Activated CD4-positive, alpha-beta T cell treated with anti-CD3 and anti-CD28 coated beads for 48 hours (primary cell): ENCODE data around the gene HEATR9.

ENCODE experiments used
- DNase-seq: peaks from one replicate; pipeline ENCODE4 v3.0.0-alpha.2; 2020

The HEATR9 gene

DNA sequence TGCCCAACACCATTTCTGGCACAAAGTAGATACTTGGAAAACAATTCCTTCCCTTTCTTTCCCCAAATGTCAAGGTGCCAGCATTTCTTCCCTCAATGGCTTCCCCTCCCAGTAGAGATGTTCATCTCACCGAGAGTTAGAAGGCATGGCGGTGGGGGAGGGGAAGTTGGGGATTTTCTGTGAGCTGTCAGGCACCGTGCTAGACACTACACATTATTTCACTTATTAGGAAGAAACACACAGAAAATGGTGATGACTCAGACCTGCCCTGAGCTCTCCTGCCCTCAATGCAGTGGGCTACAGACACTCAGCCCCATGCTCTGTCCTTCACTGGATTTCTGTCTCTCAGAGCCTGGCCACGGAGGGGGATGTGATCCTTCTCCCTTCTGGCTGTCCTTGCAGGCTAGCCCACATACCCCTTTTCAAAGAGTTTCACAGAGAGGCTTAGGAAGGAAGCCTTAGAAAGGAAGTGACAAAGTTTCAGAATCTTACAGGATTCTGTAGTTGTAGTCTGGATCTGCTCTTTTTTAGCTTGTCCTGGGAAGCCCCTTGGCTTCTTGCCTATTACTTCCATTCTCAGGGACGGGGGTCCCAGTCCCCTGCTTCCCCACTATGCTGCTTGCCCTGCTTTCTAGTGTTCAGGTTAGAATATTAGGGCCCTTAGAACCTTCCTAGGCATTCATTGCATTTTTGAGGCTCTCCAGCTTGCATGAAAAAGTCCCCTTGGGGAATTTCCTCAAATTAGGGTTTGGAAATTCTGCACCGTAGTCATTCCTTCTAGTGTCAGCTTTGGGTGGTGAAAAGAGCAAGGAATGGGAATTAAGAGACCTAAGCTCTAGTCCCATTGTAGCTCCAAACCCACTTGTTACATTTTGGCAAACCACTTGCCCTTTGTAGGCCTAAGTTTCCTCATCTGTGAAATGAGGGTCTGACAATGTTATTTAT is 23.7 kb upstream of the HEATR9 start:
- peak; percentile 70 for DNase-seq

DNA sequence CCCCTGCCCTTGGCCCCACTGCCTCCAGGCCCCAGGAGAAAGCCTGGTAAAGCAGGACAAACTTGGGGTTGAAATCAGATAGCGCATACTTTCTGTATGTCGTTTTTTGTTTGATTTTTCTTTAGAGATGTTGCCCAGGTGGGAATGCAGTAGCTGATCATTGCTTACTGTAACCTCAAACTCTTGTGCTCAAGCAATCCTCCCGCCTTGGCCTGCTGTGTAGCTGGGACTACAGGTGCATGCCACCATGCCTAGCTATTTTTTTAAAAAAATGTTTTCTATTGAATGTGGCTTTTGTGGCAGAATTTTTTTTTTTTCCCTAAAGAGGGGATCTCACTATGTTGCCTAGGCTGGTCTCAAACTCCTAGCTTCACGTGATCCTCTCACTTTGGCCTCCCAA is 22.6 kb upstream of the HEATR9 start:
- DNase-seq, result no peak

DNA sequence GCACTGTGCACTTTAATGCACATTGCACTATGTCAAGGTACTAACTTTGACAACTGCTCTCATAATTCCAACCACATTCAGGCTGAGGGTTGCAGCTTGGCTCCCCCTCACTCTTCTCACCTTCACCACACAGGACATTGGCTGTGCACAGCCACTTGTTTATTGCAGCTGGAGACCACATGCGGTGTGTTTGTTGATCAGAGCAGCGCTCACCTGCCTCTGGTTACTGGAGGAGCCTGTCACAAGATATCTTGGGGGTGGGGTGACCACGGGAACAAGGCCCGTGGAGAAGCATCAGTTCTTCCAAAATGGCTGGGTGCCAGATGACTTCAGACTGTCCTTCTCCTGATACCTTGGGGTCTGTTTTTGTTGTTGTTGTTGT is 22.1 kb upstream of the HEATR9 start:
- DNase-seq, result peak; percentile 16

DNA sequence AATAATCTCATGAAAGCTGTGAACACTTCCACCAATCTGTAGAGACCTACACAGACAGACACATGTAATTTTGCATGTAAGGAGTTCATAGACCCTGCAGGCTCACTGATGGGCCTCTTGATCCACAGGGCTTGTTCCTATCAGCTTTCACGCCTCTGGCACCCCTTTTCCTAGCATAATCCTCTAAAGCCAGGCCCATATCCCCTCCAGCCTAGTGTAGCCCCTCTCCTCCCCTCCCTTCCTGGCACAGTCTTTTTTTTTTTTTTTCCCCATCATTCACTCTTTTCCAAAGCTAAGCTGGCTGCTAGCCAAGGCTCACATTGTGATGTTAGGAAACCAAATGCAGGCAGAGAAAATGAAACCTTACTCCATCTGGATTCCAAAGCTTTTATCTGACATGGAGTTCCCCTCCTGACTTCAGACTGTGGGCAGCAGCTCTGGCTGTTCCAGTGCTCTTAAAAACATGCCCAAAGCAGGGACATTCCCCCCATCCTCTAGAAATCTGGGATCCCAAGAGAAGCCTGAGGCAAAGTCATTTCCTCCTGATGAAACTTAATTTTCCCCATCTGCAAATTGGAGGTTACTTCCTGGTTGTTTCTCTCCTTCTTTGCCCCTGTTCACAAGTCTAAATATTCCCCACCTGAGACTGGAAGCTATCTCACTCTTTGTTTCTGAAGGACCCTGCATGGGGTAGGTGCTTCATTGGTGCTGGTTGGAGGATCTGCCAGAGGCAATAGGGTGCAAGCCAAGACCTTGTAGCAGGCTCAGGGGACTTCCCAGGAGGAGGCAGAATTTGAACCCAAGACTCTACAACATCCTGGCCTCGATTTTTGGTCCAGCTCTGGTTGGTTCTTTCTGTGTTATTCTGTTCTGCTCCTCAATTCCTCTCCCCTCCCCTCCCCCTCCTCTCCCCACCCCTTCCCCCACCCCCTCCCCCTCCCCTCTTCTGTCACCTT is 21.4 kb upstream of the HEATR9 start:
- DNase-seq, result no peak

DNA sequence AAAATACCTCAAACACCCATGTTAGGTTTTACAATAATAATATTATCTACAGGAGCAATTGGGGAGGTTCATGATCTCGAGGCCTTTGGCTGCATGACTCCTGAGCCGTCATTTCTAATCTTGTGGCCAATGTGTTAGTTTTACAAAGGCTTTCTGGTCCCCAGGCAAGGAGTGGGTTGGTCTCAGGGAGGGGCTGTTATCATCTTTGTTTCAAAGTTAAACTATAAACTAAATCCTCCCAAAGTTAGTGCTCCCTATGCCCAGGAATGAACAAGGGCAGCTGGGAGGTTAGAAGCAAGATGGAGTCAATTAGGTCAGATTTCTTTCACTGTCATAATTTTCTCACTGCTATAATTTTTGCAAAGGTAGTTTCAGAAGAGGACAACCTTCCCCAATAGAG is 20.6 kb upstream of the HEATR9 start:
- peak; percentile 17 for DNase-seq

DNA sequence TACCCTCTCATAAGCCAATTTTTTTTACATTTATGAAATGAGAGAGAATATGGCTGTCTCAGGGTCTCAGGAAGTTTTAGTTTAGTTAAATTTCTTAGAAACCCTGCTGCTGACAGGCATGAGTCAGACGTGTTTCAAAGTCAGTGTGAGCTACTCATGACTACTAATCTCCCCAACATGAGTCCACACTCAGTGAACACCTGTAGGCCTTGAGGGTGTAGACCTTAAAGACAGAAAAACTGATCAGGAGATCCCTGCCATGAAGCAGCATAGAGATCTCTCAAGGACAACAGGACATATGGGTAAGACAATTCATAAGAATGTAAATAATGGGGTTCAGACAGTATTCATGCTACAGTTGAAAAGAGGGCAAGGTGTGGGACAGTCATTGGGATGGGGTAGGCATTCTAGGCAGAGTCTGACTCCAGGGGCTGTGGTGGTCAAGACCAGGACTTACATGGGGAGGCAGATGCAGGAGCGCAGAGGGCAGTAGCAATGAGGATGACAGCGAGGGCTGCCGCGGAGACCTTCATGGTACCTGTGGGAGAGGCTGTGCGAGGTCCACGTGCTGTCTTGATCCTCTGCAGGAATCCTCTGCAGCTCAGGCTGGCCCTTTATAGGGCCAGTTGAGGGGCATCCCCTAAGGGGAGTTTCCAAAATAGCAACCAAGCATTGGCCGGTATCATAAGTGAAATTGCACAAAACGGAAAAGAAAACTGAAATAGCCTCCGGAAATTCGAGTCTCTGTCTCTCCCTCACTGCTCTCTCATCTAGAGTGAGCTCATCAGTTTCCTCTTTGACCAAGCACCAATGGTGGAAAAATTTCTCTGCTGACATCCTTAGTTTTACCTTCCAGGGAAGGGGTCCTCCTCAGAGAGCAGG is 11.3 kb upstream of the HEATR9 start, which contains the start of gene CCL5:
Gene CCL5 (minus strand): TSS at position 588 of the 882 bp plus-strand sequence.
- DNase-seq, result peak; percentile 43

DNA sequence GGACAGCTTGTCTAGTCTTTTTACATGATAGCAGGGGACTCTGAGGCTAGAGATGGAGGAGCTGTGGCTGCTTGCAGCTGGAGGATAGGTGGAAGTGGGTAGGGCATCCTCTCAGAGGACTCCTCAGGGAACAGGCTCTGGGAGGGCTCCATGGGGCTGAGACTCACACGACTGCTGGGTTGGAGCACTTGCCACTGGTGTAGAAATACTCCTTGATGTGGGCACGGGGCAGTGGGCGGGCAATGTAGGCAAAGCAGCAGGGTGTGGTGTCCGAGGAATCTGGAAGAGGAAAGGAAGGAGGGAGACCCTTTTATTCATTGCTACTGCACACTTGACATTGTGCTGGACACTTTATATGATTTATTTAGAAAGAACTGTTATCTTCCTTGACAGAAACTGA is 9.7 kb upstream of the HEATR9 start:
- no peak for DNase-seq

DNA sequence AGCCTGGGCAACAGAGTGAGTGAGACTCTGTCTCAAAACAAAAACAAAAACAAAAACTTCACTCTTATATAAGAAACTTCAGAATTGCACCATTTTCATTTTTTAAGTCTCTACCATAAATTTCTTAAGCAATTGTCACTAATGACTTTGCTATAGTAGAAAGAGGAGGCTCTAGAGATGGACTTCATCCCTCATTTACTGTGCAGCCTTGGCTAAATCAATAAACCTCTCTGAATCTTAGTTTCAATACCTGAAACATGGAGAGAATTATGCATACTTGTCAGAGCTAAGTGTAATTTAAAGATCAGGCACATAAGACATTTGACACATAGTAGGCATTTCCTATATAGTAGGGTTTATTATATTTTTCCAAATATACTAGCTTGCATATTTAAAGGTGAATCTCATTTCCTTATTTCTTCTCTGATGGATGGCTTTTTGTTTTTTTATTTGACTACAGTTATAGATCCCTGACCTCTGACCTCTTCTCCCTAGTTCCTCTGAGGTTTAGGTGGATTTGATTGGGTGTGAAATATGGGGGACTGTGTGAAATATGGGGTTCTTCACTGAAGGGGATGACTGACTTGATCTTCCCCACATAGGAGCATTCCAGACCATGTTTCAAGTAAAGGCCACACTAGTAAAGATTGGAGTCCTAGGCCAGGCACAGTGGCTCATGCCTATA is 8.8 kb upstream of the HEATR9 start:
- no peak for DNase-seq

DNA sequence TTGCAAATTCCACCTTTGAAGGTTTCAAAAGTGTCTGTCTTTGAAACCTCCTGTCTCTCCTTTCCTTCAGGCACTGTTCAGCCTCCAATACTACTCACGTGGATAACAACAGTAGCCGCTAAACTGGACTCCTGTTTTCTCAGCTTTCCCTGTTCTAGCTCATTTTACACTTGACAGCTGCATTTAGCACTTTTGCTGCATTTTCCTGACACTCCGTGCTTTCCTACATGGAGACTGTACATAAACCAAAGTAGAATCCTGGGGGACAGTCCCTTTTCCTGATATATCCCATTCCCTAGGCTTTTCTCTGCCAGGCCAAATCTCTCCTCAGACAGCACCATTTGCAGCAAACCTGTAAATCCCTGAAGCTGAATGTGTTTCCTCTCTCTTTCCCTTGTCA is 7.8 kb upstream of the HEATR9 start:
- no peak for DNase-seq

DNA sequence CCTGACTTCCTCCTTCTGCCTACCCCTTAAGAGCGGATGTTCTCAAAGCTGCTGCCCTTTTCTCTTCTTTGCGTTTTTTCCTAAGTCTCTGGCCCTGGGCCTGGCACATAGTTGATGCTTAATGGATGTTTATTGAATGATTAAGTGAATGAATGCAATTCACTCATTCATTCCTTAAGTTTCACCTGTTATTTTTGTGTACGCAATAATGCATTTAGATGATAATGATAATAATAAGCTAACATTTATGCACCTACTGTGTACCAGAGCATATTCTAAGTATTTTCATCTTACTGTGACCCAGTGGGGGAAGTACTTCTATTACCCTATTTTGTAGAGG is 7.1 kb upstream of the HEATR9 start:
- DNase-seq, result no peak

DNA sequence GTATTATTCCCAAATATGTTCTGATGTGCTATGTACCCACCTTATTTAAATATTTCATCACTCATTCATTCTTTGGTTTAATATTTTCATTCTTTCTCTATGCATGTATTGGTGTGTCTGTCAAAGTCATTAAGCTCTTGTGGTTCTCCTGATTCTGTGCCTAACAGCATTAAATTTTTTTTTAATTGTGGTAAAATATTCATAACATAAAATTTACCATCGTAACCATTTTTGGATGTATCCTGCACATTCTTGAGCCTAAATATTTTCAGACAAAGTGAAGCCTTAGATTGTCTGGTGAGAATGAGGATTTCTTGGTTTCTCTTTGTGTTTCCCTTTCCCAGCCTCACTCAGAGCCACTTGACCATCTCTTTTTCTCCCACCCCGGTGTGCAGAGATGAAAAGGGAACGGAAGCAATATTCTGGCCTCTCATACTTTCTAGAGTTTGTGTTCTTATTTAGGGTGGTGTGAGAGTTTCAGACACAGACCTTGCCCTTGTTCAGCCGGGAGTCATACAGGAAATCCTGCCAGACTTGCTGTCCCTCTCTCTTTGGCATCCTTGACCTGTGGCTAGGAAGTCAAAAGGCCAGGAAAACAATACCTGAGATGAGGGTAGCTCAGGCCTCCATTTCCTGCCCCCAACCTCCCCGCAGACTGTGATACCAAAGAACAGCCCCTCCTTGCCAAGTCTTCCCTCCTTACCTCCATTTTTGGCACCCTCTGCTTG is 6.5 kb upstream of the HEATR9 start:
- no peak for DNase-seq

DNA sequence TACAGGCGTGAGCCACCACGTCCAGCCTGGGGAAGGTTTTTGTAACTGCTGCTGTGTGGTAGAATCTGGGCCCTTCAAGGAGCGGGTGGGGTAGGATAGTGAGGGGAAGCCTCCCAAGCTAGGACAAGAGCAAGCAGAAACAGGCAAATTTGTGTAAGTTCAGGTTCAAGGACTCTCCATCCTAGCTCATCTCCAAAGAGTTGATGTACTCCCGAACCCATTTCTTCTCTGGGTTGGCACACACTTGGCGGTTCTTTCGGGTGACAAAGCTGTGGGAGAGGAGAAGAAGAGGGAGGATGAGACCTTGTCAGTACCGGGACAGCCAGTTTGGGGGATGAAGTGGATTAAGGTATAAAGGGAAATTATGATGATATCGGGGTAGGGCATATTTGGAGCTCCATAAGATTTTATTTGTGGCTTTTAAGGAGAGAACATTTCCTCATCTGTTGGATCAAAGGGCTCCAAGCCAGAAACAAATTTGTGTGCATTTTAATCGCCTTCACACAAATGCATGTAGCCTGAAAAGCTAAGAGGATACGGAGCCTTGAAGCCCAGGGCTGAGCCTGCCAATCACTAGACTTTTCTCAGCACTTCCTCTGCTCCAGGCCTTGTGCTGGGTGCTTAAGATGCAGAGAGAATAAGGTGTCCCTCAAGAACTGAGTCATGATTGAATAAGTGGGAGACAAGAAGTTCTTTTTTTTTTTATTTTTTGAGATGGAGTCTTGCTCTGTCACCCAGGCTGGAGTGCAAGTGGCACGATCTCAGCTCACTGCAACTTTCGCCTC is 3.7 kb upstream of the HEATR9 start:
- DNase-seq, result no peak

DNA sequence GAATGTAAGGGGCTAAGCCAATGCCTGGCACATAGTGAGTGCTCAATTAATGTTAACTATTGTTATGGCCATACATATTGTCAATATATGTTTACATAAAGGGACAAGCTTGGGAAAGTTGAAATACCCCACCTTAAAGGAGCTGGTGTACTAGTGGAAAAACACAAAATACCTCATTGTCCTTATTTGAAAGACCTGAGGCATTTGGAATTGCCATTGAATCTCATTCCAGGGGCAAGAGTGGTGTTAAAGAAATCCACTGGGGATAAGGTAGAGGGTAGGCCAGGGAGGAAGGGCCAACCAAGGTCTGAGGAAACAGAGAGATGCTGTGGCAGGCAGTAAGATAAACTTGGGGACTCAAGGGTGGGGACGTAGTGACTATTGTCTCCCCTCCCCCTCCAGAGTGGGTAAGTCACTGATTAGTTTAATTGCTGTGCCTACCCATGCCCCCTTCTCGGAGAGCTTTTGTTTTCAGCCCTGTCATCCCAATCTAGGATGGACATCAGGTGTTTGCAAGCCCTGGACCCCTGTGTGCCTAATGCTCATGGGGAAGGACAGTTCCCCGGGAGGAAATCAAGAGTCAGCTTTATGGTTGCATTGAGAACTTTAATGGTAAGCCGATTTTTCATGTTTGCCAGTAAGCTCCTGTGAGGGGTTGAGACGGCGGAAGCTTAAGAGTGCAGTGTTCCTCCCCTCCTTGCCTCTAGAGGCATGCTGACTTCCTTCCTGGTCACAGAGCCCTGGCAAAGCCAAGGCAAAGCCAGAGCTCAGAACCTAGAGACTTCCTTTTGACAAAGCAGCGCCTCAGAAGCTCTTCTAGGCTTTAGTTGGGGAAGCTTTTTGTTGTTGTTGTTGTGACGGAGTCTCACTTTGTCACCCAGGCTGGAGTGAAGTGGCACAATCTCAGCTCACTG is 2.5 kb upstream of the HEATR9 start:
- peak; percentile 40 for DNase-seq

DNA sequence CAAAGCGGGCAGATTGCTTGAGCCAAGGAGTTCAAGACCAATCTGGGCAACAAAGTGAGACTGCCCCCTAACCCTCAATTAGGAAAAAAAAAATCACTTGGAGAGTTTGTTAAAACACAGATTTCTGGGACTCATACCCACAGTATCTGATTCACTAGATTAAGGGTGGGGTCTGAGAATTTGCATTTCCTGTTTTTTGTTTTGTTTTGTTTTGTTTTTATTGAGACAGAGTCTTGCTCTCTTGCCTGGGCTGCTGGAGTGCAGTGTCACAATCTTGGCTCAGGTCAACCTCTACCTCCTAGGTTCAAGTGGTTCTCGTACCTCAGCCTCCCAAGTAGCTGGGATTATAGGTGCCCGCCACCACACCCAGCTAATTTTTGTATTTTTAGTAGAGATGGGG is 1.1 kb downstream of the HEATR9 start:
- DNase-seq, result no peak

DNA sequence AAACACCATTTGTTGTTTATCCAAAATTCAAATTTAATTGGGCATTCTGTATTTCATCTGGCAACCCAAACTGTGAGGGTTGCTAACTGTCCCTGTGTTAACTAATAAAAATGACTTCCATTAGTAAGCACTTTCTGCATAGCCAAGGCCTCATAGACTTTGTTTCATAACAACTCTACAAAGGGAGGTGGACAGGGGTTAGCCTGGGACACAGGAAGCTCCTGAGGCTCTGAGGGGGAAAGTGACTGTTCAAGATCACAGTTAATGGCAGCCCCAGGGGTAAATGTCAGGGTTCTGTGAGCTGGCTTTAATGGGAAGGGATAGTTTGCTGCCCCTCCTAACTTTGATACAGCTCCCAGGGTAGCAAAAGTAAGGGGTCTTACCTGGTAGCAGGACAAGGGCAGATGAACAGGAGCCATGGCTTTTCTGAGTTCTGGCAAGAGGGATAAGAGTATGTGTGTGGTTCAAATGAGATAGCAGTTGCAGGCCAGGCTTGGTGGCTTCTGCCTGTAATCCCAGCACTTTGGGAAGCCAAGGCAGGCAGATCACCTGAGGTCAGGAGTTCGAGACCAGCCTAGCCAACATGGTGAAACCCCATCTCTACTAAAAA is 2.2 kb downstream of the HEATR9 start:
- DNase-seq, result no peak

DNA sequence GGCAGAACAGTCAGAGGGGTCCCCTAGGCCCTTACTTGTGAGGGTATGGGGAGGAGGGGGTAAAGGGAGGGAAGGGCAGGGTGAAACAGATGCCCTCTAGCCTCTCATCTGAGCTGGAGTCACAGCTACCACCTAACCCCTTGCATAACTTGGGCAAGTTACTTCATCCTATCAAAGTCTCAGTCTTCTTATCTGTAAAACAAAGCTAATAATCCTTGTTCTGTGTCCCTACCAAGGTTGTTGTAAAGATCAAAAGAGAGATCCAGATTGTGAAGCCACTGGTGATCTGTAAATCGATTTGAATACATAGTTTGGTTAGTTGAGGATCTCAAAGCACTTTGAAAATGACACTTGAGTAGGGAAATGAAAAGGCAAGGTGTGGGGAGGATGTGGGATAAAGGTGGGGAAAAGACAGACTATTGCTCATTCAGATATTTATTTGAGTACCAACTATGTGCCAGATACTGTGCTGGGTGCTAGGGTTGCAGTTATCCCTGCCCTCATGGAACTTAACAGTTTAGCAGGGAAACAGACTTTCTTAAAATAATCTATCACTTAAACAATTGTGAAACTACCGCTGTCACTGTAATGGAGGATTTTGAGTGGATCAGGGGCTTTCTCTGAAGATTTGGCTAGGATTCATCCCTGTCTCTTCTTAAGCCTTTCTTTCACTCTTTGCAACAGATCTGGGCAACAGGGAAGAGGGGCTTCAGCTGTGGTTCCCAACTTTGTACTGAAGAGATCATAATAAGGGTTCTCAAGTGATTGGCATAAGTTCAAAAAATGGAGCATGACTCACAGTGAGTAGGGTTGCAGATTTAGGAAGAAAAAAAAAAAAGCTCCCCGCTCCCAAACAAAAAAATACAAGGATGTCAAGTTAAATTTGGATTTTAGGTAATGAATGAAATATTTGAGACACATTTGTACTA is 3.0 kb downstream of the HEATR9 start:
- no peak for DNase-seq

DNA sequence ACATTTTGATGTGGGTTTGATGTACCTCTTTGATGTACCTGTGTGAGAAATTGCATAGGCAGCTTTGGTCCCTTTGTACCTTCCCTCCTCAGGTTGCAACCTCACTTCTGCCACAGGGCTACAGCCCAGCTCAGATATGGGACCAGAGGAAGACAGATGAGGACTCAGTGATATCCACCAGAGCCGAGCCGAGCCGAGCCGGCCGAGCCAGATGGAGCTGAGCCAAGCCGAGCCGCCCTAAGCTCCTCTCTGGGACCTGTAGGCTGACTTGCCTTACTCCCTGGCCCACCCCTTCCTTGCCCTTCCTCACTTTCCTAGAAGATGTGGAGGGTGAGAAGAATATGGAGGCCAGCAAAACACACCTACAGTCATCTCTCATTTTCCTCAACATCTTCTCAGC is 3.8 kb downstream of the HEATR9 start:
- DNase-seq, result no peak

DNA sequence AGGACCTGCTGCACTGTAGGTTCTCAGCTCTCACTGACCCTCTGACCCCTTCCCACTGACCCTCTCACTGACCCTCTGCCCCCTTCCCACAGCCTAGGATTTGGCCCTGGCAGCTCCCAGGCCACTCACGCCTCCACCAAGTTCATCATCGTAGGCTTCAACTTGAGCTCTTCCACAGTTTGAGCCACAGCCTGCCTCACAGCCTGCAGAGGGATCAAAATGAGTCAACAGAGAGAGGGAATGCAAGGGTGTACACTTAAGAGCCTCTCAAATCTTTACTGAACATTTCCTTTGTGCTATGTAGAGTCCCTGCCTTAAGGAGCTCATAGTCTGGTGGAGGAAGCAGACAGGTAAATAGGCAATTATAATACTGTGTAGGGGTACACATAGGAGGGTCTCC is 12.1 kb downstream of the HEATR9 start:
- DNase-seq, result no peak
